ENCODE data around the gene SEC16A. TPM values are rescaled to one million over a fixed set of nuclear protein-coding genes. Genes with fewer than 3 reads are reported as not detected.

The SEC16A gene
- 63.0 TPM for polyA plus RNA-seq (2013, experiment 1 of 2; ENCODE audit: insufficient read length)
- polyA plus RNA-seq (2013, experiment 2 of 2; ENCODE audit: insufficient read length) = 66.5 TPM

- DNase-seq = peak; percentile 98
Observed at GRCh38 chr9:136482793-136483588, at the start of gene SEC16A. SEC16A (minus strand) TSS chr9:136483040; CDS start chr9:136477615, 5,425 bp downstream.

- no peak for DNase-seq
Observed at GRCh38 chr9:136531904-136532798, 49.3 kb upstream of the SEC16A start.

GRCh38 chr9:136531186-136531903, 48.5 kb upstream of the SEC16A start:
- DNase-seq = no peak

GRCh38 chr9:136530461-136531089, 47.7 kb upstream of the SEC16A start:
- DNase-seq = no peak

- no peak for DNase-seq
Observed at GRCh38 chr9:136529516-136530460, 46.9 kb upstream of the SEC16A start.

GRCh38 chr9:136528716-136529341, 46.0 kb upstream of the SEC16A start:
- no peak for DNase-seq

- no peak for DNase-seq
Observed at GRCh38 chr9:136527721-136528710, 45.2 kb upstream of the SEC16A start.

- DNase-seq = no peak
Observed at GRCh38 chr9:136527131-136527530, 44.3 kb upstream of the SEC16A start.

- no peak for DNase-seq
Observed at GRCh38 chr9:136526625-136527066, 43.8 kb upstream of the SEC16A start.

- no peak for DNase-seq
Observed at GRCh38 chr9:136525841-136526499, 43.1 kb upstream of the SEC16A start.

- DNase-seq = no peak
Observed at GRCh38 chr9:136525207-136525606, 42.4 kb upstream of the SEC16A start.

GRCh38 chr9:136522314-136523237, 39.7 kb upstream of the SEC16A start:
- DNase-seq = no peak

- no peak for DNase-seq
Observed at GRCh38 chr9:136521537-136521936, 38.7 kb upstream of the SEC16A start.

GRCh38 chr9:136520053-136520540, 37.3 kb upstream of the SEC16A start:
- no peak for DNase-seq

- no peak for DNase-seq
Observed at GRCh38 chr9:136519263-136520052, 36.6 kb upstream of the SEC16A start.

- no peak for DNase-seq
Observed at GRCh38 chr9:136518623-136519022, 35.8 kb upstream of the SEC16A start.

Measured in fibroblast of skin of abdomen (primary cell).